HepG2 (cell line): ENCODE measurements around the gene NCOA7. TPM values are rescaled to one million over a fixed set of nuclear protein-coding genes. Genes with fewer than 3 reads are reported as not detected.

Source experiments
- ATF7 ChIP-seq, 2 experiments: fragments of 450-650 bp in 1 of 2; sonication (generic) in 1 of 2; formaldehyde crosslinking in 1 of 2; IDR thresholded peaks; 2 replicates each; pipeline versions ENCODE4 v1.4.0 to v1.6.1; 2016 to 2020; ENCODE audit warnings: antibody characterized with exemption in 1 of 2, mild to moderate bottlenecking in 1 of 2, missing genetic modification reagents in 1 of 2
- ELF1 ChIP-seq: sonication (generic); formaldehyde crosslinking; IDR thresholded peaks from 2 replicates; pipeline ENCODE4 v1.4.0; 2020; ENCODE audit warnings: missing genetic modification reagents
- FOXP1 ChIP-seq, 2 experiments: fragments of 450-650 bp in 1 of 2; IDR thresholded peaks; 2 replicates each; pipeline ENCODE4 v1.6.1; 2017 to 2018; ENCODE audit warnings: antibody characterized with exemption in 1 of 2
- HDAC2 ChIP-seq: sonication (generic); formaldehyde crosslinking; IDR thresholded peaks from 2 replicates; pipeline ENCODE4 v1.4.0; 2020; ENCODE audit warnings: missing genetic modification reagents
- LCORL ChIP-seq, 2 experiments: fragments of 450-650 bp in 1 of 2; sonication (generic) in 1 of 2; formaldehyde crosslinking in 1 of 2; IDR thresholded peaks; 2 replicates each; pipeline versions ENCODE4 v1.5.0 to v1.6.1; 2017 to 2020; ENCODE audit warnings: antibody characterized with exemption in 1 of 2, missing genetic modification reagents in 1 of 2
- MBD4 ChIP-seq: IDR thresholded peaks from 2 replicates; pipeline ENCODE4 v1.6.1; 2012; ENCODE audit warnings: low read length, inconsistent platforms, borderline replicate concordance
- RARG ChIP-seq: sonication (generic); formaldehyde crosslinking; IDR thresholded peaks from 2 replicates; pipeline ENCODE4 v1.4.0; 2020; ENCODE audit warnings: low read depth, mild to moderate bottlenecking, missing genetic modification reagents
- RORA ChIP-seq: sonication (generic); formaldehyde crosslinking; IDR thresholded peaks from 2 replicates; pipeline ENCODE4 v1.5.0; 2020; ENCODE audit warnings: mild to moderate bottlenecking, missing genetic modification reagents, moderate library complexity
- SOX6 ChIP-seq, 2 experiments: fragments of 450-650 bp in 1 of 2; sonication (generic) in 1 of 2; formaldehyde crosslinking in 1 of 2; IDR thresholded peaks; 2 replicates each; pipeline versions ENCODE4 v1.4.0 to v1.6.1; 2017 to 2020; ENCODE audit warnings: antibody characterized with exemption in 1 of 2, mild to moderate bottlenecking in 1 of 2, missing genetic modification reagents in 1 of 2
- ZNF224 ChIP-seq: sonication (generic); formaldehyde crosslinking; IDR thresholded peaks from 2 replicates; pipeline ENCODE4 v1.5.0; 2020; ENCODE audit warnings: mild to moderate bottlenecking, missing genetic modification reagents
- ZNF234 ChIP-seq: sonication (generic); formaldehyde crosslinking; conservative IDR thresholded peaks from 2 replicates; pipeline ENCODE4 v1.5.1; 2020; ENCODE audit warnings: mild to moderate bottlenecking, missing genetic modification reagents
- ZNF274 ChIP-seq: sonication (generic); formaldehyde crosslinking; IDR thresholded peaks from 2 replicates; pipeline ENCODE4 v1.5.1; 2020; ENCODE audit warnings: mild to moderate bottlenecking, missing genetic modification reagents
- polyA plus RNA-seq, 8 experiments: library from polyadenylated mRNA; depleted of rRNA in 3 of 8; stranded (reverse) in 7 of 8; unstranded in 1 of 8; fragments of >200 nt; fragmentation: Illumina TruSeq in 4 of 8; extraction: Trizol in 4 of 8; gene quantifications; 2 replicates each; pipeline versions ENCODE4 v1.2.1 to v1.2.3, GENCODE V29; 2011 to 2016; ENCODE audit warnings: low read depth in 4 of 8, missing spikeins in 1 of 8, mixed read lengths in 1 of 8; ENCODE audit not compliant: insufficient read depth in 1 of 8
- total RNA-seq, 5 experiments: library from RNA; depleted of rRNA; stranded (reverse); fragments of >200 nt; fragmentation: Illumina TruSeq; extraction: Trizol; gene quantifications; 2 replicates each; pipeline ENCODE4 v1.2.3, GENCODE V29; 2016; ENCODE audit warnings: low read depth in 1 of 5
- TF ChIP-seq, protein P1 (sequence below): sonication (generic); formaldehyde crosslinking; IDR thresholded peaks from 2 replicates; pipeline ENCODE4 v1.5.0; 2020; ENCODE audit warnings: mild to moderate bottlenecking, missing genetic modification reagents, borderline replicate concordance
- TF ChIP-seq, protein P2 (sequence below): sonication (generic); formaldehyde crosslinking; conservative IDR thresholded peaks from 2 replicates; pipeline ENCODE4 v1.8.1; 2023; ENCODE audit warnings: missing genetic modification reagents
- TF ChIP-seq, protein P3 (sequence below): sonication (generic); formaldehyde crosslinking; IDR thresholded peaks from 2 replicates; pipeline ENCODE4 v1.4.0; 2020; ENCODE audit warnings: missing genetic modification reagents
- TF ChIP-seq, protein P4 (sequence below): sonication (generic); formaldehyde crosslinking; IDR thresholded peaks from 2 replicates; pipeline ENCODE4 v1.4.0; 2020; ENCODE audit warnings: missing genetic modification reagents, mild to moderate bottlenecking, borderline replicate concordance
- TF ChIP-seq, protein P5 (sequence below): sonication (generic); formaldehyde crosslinking; IDR thresholded peaks from 2 replicates; pipeline ENCODE4 v1.5.0; 2020; ENCODE audit warnings: mild to moderate bottlenecking, missing genetic modification reagents

Gene NCOA7
- total and polyA plus RNA-seq, 2 of the 13 experiments (the other 11 are each of a cell fraction or from before 2014, with no cell fraction given), result 13.6 to 20.8 TPM

DNA sequence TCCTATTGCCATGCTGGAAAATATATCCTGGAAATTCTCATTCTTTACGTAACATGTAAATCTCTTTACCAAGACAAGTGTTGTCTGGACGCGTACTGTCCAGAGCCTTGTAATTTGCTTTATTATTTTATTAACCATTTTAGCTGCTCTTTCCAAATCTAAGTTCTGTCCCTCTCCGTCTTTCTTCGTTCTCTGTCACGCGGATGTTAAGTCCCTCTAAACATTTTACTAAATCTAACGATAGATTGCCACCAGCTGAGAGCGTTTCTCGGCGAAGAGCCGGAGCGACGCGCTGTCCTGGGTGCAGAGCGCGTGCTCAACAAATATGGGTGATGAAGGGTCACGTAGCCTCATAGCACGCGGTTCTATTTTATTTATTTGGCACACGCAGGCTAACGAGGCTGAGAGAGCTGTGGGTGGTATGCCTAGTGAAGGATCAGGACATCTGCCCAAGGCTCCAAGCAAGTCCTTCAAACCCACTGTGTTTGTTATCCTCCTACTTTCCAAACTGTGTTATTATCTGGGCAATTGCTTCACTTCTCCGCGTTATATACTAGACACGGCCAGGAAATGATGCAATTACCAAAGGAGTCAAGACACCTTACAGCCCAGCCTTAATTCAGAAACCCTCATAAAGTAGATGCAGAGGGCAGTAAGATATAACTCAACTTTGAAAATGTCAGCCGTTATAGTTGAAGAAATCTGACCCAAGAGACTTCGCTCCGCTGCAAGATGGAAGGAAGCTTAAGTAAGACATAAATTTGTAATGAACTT is 10.0 kb upstream of the NCOA7 start (continued):
- TF ChIP-seq LCORL (IDR thresholded peaks at IDR 0.05), result no peak
- TF ChIP-seq LCORL (CRISPR knock-in tag; IDR thresholded peaks at IDR 0.05), result 0 out of 2 replicates have a peak, but pooled peaks have one; percentile 47
- TF ChIP-seq RARG (CRISPR knock-in tag), result no peak
- TF ChIP-seq ELF1 (CRISPR knock-in tag), result no peak; the same call in 1 of the 2 replicates
- TF ChIP-seq, protein P1, sequence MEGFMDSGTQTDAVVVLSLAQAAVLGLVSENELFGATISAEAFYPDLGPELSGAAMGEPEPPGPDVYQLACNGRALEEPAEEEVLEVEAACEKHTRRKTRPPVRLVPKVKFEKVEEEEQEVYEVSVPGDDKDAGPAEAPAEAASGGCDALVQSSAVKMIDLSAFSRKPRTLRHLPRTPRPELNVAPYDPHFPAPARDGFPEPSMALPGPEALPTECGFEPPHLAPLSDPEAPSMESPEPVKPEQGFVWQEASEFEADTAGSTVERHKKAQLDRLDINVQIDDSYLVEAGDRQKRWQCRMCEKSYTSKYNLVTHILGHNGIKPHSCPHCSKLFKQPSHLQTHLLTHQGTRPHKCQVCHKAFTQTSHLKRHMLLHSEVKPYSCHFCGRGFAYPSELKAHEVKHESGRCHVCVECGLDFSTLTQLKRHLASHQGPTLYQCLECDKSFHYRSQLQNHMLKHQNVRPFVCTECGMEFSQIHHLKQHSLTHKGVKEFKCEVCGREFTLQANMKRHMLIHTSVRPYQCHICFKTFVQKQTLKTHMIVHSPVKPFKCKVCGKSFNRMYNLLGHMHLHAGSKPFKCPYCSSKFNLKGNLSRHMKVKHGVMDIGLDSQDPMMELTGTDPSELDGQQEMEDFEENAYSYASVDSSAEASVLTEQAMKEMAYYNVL (CRISPR knock-in tag), result peak; percentile 48; the same call in 1 of the 2 replicates
- peak; percentile 44; the same call in 1 of the 2 replicates for TF ChIP-seq ATF7 (IDR thresholded peaks at IDR 0.05)
- TF ChIP-seq ATF7 (CRISPR knock-in tag; IDR thresholded peaks at IDR 0.05), result no peak
- TF ChIP-seq MBD4, result peak; percentile 19; the same call in 1 of the 2 replicates
- TF ChIP-seq, protein P2, sequence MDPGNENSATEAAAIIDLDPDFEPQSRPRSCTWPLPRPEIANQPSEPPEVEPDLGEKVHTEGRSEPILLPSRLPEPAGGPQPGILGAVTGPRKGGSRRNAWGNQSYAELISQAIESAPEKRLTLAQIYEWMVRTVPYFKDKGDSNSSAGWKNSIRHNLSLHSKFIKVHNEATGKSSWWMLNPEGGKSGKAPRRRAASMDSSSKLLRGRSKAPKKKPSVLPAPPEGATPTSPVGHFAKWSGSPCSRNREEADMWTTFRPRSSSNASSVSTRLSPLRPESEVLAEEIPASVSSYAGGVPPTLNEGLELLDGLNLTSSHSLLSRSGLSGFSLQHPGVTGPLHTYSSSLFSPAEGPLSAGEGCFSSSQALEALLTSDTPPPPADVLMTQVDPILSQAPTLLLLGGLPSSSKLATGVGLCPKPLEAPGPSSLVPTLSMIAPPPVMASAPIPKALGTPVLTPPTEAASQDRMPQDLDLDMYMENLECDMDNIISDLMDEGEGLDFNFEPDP (CRISPR knock-in tag), result peak; percentile 95; the same call in 1 of the 2 replicates
- TF ChIP-seq HDAC2 (CRISPR knock-in tag), result 0 out of 2 replicates have a peak, but pooled peaks have one; percentile 44
- TF ChIP-seq, protein P3, sequence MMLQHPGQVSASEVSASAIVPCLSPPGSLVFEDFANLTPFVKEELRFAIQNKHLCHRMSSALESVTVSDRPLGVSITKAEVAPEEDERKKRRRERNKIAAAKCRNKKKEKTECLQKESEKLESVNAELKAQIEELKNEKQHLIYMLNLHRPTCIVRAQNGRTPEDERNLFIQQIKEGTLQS, result peak; percentile 73
- peak; percentile 87; the same call in 1 of the 2 replicates for TF ChIP-seq ZNF224 (CRISPR knock-in tag)
- TF ChIP-seq, protein P4, sequence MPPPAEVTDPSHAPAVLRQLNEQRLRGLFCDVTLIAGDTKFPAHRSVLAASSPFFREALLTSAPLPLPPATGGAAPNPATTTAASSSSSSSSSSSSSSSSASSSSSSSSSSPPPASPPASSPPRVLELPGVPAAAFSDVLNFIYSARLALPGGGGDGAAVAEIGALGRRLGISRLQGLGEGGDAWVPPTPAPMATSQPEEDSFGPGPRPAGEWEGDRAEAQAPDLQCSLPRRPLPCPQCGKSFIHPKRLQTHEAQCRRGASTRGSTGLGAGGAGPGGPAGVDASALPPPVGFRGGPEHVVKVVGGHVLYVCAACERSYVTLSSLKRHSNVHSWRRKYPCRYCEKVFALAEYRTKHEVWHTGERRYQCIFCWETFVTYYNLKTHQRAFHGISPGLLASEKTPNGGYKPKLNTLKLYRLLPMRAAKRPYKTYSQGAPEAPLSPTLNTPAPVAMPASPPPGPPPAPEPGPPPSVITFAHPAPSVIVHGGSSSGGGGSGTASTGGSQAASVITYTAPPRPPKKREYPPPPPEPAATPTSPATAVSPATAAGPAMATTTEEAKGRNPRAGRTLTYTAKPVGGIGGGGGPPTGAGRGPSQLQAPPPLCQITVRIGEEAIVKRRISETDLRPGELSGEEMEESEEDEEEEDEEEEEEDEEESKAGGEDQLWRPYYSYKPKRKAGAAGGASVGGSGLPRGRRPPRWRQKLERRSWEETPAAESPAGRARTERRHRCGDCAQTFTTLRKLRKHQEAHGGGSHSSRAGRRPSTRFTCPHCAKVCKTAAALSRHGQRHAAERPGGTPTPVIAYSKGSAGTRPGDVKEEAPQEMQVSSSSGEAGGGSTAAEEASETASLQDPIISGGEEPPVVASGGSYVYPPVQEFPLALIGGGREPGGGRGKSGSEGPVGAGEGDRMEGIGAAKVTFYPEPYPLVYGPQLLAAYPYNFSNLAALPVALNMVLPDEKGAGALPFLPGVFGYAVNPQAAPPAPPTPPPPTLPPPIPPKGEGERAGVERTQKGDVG (CRISPR knock-in tag), result no peak
- TF ChIP-seq ZNF274 (CRISPR knock-in tag), result peak; percentile 85
- TF ChIP-seq, protein P5, sequence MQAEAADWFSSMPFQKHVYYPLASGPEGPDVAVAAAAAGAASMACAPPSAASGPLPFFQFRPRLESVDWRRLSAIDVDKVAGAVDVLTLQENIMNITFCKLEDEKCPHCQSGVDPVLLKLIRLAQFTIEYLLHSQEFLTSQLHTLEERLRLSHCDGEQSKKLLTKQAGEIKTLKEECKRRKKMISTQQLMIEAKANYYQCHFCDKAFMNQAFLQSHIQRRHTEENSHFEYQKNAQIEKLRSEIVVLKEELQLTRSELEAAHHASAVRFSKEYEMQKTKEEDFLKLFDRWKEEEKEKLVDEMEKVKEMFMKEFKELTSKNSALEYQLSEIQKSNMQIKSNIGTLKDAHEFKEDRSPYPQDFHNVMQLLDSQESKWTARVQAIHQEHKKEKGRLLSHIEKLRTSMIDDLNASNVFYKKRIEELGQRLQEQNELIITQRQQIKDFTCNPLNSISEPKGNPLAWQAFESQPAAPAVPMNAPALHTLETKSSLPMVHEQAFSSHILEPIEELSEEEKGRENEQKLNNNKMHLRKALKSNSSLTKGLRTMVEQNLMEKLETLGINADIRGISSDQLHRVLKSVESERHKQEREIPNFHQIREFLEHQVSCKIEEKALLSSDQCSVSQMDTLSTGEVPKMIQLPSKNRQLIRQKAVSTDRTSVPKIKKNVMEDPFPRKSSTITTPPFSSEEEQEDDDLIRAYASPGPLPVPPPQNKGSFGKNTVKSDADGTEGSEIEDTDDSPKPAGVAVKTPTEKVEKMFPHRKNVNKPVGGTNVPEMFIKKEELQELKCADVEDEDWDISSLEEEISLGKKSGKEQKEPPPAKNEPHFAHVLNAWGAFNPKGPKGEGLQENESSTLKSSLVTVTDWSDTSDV (CRISPR knock-in tag), result peak; percentile 83; the same call in 1 of the 2 replicates
- TF ChIP-seq SOX6 (IDR thresholded peaks at IDR 0.05), result no peak
- peak; percentile 49; the same call in 1 of the 2 replicates for TF ChIP-seq SOX6 (CRISPR knock-in tag; IDR thresholded peaks at IDR 0.05)
- no peak for TF ChIP-seq FOXP1 (IDR thresholded peaks at IDR 0.05)
- no peak for TF ChIP-seq FOXP1 (CRISPR knock-in tag; IDR thresholded peaks at IDR 0.05)
- TF ChIP-seq ZNF234, result no peak
- TF ChIP-seq RORA, result no peak
